ENCODE results near the gene AMIGO2.
A peak's percentile ranks its signal among the peaks of the same experiment; 100 is the strongest.

Gene AMIGO2

GRCh38 chr12:47034661-47035060 lies 45.1 kb downstream of the AMIGO2 start:
- no peak overlapping the region for H3K4me3 ChIP-seq (ENCODE audit: severe bottlenecking)
- H3K27ac ChIP-seq (ENCODE audit: poor library complexity, severe bottlenecking): peak overlapping the region; percentile 80
- H3K9me3 ChIP-seq (ENCODE audit: severe bottlenecking): no peaks in the 10 kb centered on the region
- peaks cover 31% of the 10 kb centered on the region for H3K4me1 ChIP-seq (ENCODE audit: insufficient read depth, poor library complexity, severe bottlenecking)
- H3K36me3 ChIP-seq (ENCODE audit: low read depth): no peaks in the 10 kb centered on the region
- ATAC-seq (ENCODE audit: low read depth) (no peak), DNase-seq (ENCODE audit: low spot score) (no peak)
- no peak for TF ChIP-seq CTCF (IDR thresholded peaks at IDR 0.05; ENCODE audit: poor library complexity, severe bottlenecking)
- no peaks in the 10 kb centered on the region for H3K27me3 ChIP-seq (ENCODE audit: insufficient read depth, poor library complexity, severe bottlenecking)

- no peak for DNase-seq (ENCODE audit: low spot score)
- no peak for TF ChIP-seq CTCF (IDR thresholded peaks at IDR 0.05; ENCODE audit: poor library complexity, severe bottlenecking)
- H3K27ac ChIP-seq (ENCODE audit: poor library complexity, severe bottlenecking): peak overlapping the region; percentile 80
- peaks cover 31% of the 10 kb centered on the region for H3K4me1 ChIP-seq (ENCODE audit: insufficient read depth, poor library complexity, severe bottlenecking)
- H3K4me3 ChIP-seq (ENCODE audit: severe bottlenecking): no peak overlapping the region
- ATAC-seq (ENCODE audit: low read depth): peak; percentile 80
- no peaks in the 10 kb centered on the region for H3K36me3 ChIP-seq (ENCODE audit: low read depth)
- no peaks in the 10 kb centered on the region for H3K9me3 ChIP-seq (ENCODE audit: severe bottlenecking)
- H3K27me3 ChIP-seq (ENCODE audit: insufficient read depth, poor library complexity, severe bottlenecking): no peaks in the 10 kb centered on the region
Observed at GRCh38 chr12:47033789-47034555, 45.8 kb downstream of the AMIGO2 start.

GRCh38 chr12:47033081-47033480 lies 46.7 kb downstream of the AMIGO2 start:
- H3K36me3 ChIP-seq (ENCODE audit: low read depth): no peaks in the 10 kb centered on the region

GRCh38 chr12:47032644-47033043 lies 47.1 kb downstream of the AMIGO2 start:
- peak; percentile 87 for TF ChIP-seq CTCF (IDR thresholded peaks at IDR 0.05; ENCODE audit: poor library complexity, severe bottlenecking)
- Histone ChIP-seq H3K4me3 (ENCODE audit: severe bottlenecking) (no peak overlapping the region), H3K27ac (ENCODE audit: poor library complexity, severe bottlenecking) (peak overlapping the region; percentile 80), H3K4me1 (ENCODE audit: insufficient read depth, poor library complexity, severe bottlenecking) (peaks cover 26% of the 10 kb centered on the region), H3K9me3 (ENCODE audit: severe bottlenecking) (no peaks in the 10 kb centered on the region), H3K36me3 (ENCODE audit: low read depth) (no peaks in the 10 kb centered on the region), H3K27me3 (ENCODE audit: insufficient read depth, poor library complexity, severe bottlenecking) (no peaks in the 10 kb centered on the region)
- ATAC-seq (ENCODE audit: low read depth): peak; percentile 44; the same call in 1 of the 3 replicates
- no peak for DNase-seq (ENCODE audit: low spot score)

More at GRCh38 chr12:47033081-47033480, 46.7 kb downstream of the AMIGO2 start:
- H3K9me3 ChIP-seq (ENCODE audit: severe bottlenecking): no peaks in the 10 kb centered on the region
- no peak for TF ChIP-seq CTCF (IDR thresholded peaks at IDR 0.05; ENCODE audit: poor library complexity, severe bottlenecking)
- ATAC-seq (ENCODE audit: low read depth) (peak; percentile 51), DNase-seq (ENCODE audit: low spot score) (no peak)
- H3K4me1 ChIP-seq (ENCODE audit: insufficient read depth, poor library complexity, severe bottlenecking): peaks cover 30% of the 10 kb centered on the region
- H3K27ac ChIP-seq (ENCODE audit: poor library complexity, severe bottlenecking): peak overlapping the region; percentile 80
- no peaks in the 10 kb centered on the region for H3K27me3 ChIP-seq (ENCODE audit: insufficient read depth, poor library complexity, severe bottlenecking)
- H3K4me3 ChIP-seq (ENCODE audit: severe bottlenecking): no peak overlapping the region

GRCh38 chr12:47029903-47030302 lies 49.9 kb downstream of the AMIGO2 start:
- Histone ChIP-seq H3K27me3 (ENCODE audit: insufficient read depth, poor library complexity, severe bottlenecking) (no peaks in the 10 kb centered on the region), H3K9me3 (ENCODE audit: severe bottlenecking) (no peaks in the 10 kb centered on the region), H3K36me3 (ENCODE audit: low read depth) (no peaks in the 10 kb centered on the region), H3K4me1 (ENCODE audit: insufficient read depth, poor library complexity, severe bottlenecking) (peaks cover 24% of the 10 kb centered on the region), H3K27ac (ENCODE audit: poor library complexity, severe bottlenecking) (no peak overlapping the region), H3K4me3 (ENCODE audit: severe bottlenecking) (no peak overlapping the region)
- no peak for DNase-seq (ENCODE audit: low spot score)
- no peak for ATAC-seq (ENCODE audit: low read depth)
- TF ChIP-seq CTCF (IDR thresholded peaks at IDR 0.05; ENCODE audit: poor library complexity, severe bottlenecking): no peak

Measured in RWPE2 (cell line).